CD4-positive, alpha-beta T cell treated with Interleukin-15 for 1 hour (primary cell): Measurements from ENCODE around the gene ABCD4.
"Not testable (repeated sequence)": the region's sequence is repeated elsewhere in the genome, so short reads cannot be mapped to it uniquely, and the experiment has no call there.

Experiments
- DNase-seq: peaks from one replicate; pipeline ENCODE4 v3.0.0-alpha.2; 2020

ABCD4 gene

GRCh38 chr14:74302634-74303569, at the start of gene ABCD4:
TSS of gene ABCD4 (minus strand) at chr14:74302934. CDS start at chr14:74302912, 22 bp downstream.
- peak; percentile 92 for DNase-seq

GRCh38 chr14:74350928-74351323, 48.2 kb upstream of the ABCD4 start:
- DNase-seq: no peak

GRCh38 chr14:74350211-74350927, 47.6 kb upstream of the ABCD4 start:
- DNase-seq: no peak

GRCh38 chr14:74349757-74350156, 47.0 kb upstream of the ABCD4 start:
- DNase-seq: no peak

GRCh38 chr14:74348735-74349463, 46.2 kb upstream of the ABCD4 start:
- no peak for DNase-seq

GRCh38 chr14:74348241-74348734, 45.6 kb upstream of the ABCD4 start, which contains the start of gene VRTN:
TSS of gene VRTN (plus strand) at chr14:74348471. CDS start at chr14:74356784, 8,313 bp downstream.
- DNase-seq: no peak

GRCh38 chr14:74347795-74348100, 45.0 kb upstream of the ABCD4 start:
- no peak for DNase-seq

GRCh38 chr14:74347097-74347794, 44.5 kb upstream of the ABCD4 start:
- no peak for DNase-seq

GRCh38 chr14:74346341-74346740, 43.6 kb upstream of the ABCD4 start:
- DNase-seq: no peak

- DNase-seq: no peak
Observed at GRCh38 chr14:74333909-74334308, 31.2 kb upstream of the ABCD4 start.

- not testable (repeated sequence) for DNase-seq
Observed at GRCh38 chr14:74329950-74330552, 27.3 kb upstream of the ABCD4 start.

GRCh38 chr14:74326369-74327152, 23.8 kb upstream of the ABCD4 start:
- DNase-seq: no peak

- no peak for DNase-seq
Observed at GRCh38 chr14:74325446-74325845, 22.7 kb upstream of the ABCD4 start.

- no peak for DNase-seq
Observed at GRCh38 chr14:74324931-74325361, 22.2 kb upstream of the ABCD4 start.

GRCh38 chr14:74314576-74314975, 11.8 kb upstream of the ABCD4 start:
- no peak for DNase-seq

- DNase-seq: no peak
Observed at GRCh38 chr14:74313601-74314000, 10.9 kb upstream of the ABCD4 start.

GRCh38 chr14:74312161-74312560, 9.4 kb upstream of the ABCD4 start:
- DNase-seq: no peak

GRCh38 chr14:74309125-74310022, 6.6 kb upstream of the ABCD4 start:
- DNase-seq: no peak

- DNase-seq: no peak
Observed at GRCh38 chr14:74308695-74309094, 6.0 kb upstream of the ABCD4 start.

- DNase-seq: no peak
Observed at GRCh38 chr14:74302152-74302628, 544 bp downstream of the ABCD4 start.
